CD4-positive, alpha-beta T cell treated with Interleukin-6 at 100 ng/mL for 8 hours (primary cell): ENCODE results near the gene ADAMTS16.

Experiments used
- DNase-seq: peaks from one replicate; pipeline ENCODE4 v3.0.0-alpha.2; 2020; ENCODE audit warnings: mixed read lengths, low spot score

ADAMTS16 gene

GRCh38 chr5:5234912-5235311 is 94.8 kb downstream of the ADAMTS16 start:
- DNase-seq = no peak

- DNase-seq = no peak
Observed at GRCh38 chr5:5235685-5236084, 95.6 kb downstream of the ADAMTS16 start.

- no peak for DNase-seq
Observed at GRCh38 chr5:5239191-5239590, 99.1 kb downstream of the ADAMTS16 start.

- no peak for DNase-seq
Observed at GRCh38 chr5:5240234-5240633, 100.1 kb downstream of the ADAMTS16 start.

GRCh38 chr5:5242056-5242455 is 101.9 kb downstream of the ADAMTS16 start:
- no peak for DNase-seq

GRCh38 chr5:5246736-5247135 is 106.6 kb downstream of the ADAMTS16 start:
- no peak for DNase-seq

- no peak for DNase-seq
Observed at GRCh38 chr5:5250758-5251157, 110.6 kb downstream of the ADAMTS16 start.

GRCh38 chr5:5252106-5252505 is 112.0 kb downstream of the ADAMTS16 start:
- DNase-seq = no peak

GRCh38 chr5:5257353-5257752 is 117.2 kb downstream of the ADAMTS16 start:
- no peak for DNase-seq

GRCh38 chr5:5258564-5258963 is 118.4 kb downstream of the ADAMTS16 start:
- DNase-seq = no peak

- DNase-seq = no peak
Observed at GRCh38 chr5:5264727-5265126, 124.6 kb downstream of the ADAMTS16 start.

GRCh38 chr5:5266297-5266696 is 126.2 kb downstream of the ADAMTS16 start:
- DNase-seq = no peak

GRCh38 chr5:5270161-5270560 is 130.0 kb downstream of the ADAMTS16 start:
- no peak for DNase-seq

- DNase-seq = no peak
Observed at GRCh38 chr5:5270958-5271785, 131.0 kb downstream of the ADAMTS16 start.

- DNase-seq = no peak
Observed at GRCh38 chr5:5271786-5272321, 131.7 kb downstream of the ADAMTS16 start.

GRCh38 chr5:5273398-5273797 is 133.3 kb downstream of the ADAMTS16 start:
- DNase-seq = no peak

GRCh38 chr5:5273976-5274375 is 133.8 kb downstream of the ADAMTS16 start:
- DNase-seq = no peak

GRCh38 chr5:5275211-5275610 is 135.1 kb downstream of the ADAMTS16 start:
- DNase-seq = no peak

GRCh38 chr5:5276430-5276829 is 136.3 kb downstream of the ADAMTS16 start:
- DNase-seq = no peak

- DNase-seq = no peak
Observed at GRCh38 chr5:5276951-5277517, 136.9 kb downstream of the ADAMTS16 start.

- DNase-seq = no peak
Observed at GRCh38 chr5:5278201-5278814, 138.2 kb downstream of the ADAMTS16 start.

GRCh38 chr5:5278815-5279381 is 138.8 kb downstream of the ADAMTS16 start:
- DNase-seq = no peak

- DNase-seq = no peak
Observed at GRCh38 chr5:5285906-5286305, 145.8 kb downstream of the ADAMTS16 start.
